RCC 7860 (cell line): ENCODE results near the gene SORD.
"Not testable (repeated sequence)": the region's sequence is repeated elsewhere in the genome, so short reads cannot be mapped to it uniquely, and the experiment has no call there.

Experiments
- DNase-seq: peaks from one replicate; pipeline ENCODE4 v3.0.0-alpha.2; 2015; ENCODE audit warnings: low spot score
- FAIRE-seq: peaks from 2 replicates; lab custom pipeline; 2012; peaks lifted over from hg19 to GRCh38; lab: Jason Lieb, UNC

Gene SORD

GRCh38 chr15:45023659-45024225 is 747 bp downstream of the SORD start:
- FAIRE-seq (no peak), DNase-seq (peak; percentile 30)

- FAIRE-seq = not testable (repeated sequence)
Observed at GRCh38 chr15:45024649-45025048, 1.7 kb downstream of the SORD start.

GRCh38 chr15:45025627-45026026 is 2.6 kb downstream of the SORD start:
- not testable (repeated sequence) for DNase-seq

More at GRCh38 chr15:45024649-45025048, 1.7 kb downstream of the SORD start:
- not testable (repeated sequence) for DNase-seq

GRCh38 chr15:45026651-45027190 is 3.7 kb downstream of the SORD start:
- no peak for DNase-seq
- FAIRE-seq = no peak

More at GRCh38 chr15:45025627-45026026, 2.6 kb downstream of the SORD start:
- FAIRE-seq = not testable (repeated sequence)

GRCh38 chr15:45027220-45027619 is 4.2 kb downstream of the SORD start:
- FAIRE-seq (no peak), DNase-seq (no peak)

- DNase-seq (no peak), FAIRE-seq (no peak)
Observed at GRCh38 chr15:45030743-45031142, 7.7 kb downstream of the SORD start.

GRCh38 chr15:45031522-45032028 is 8.6 kb downstream of the SORD start:
- DNase-seq, FAIRE-seq: not testable (repeated sequence)

- DNase-seq, FAIRE-seq: not testable (repeated sequence)
Observed at GRCh38 chr15:45032501-45032900, 9.5 kb downstream of the SORD start.

GRCh38 chr15:45034087-45034486 is 11.1 kb downstream of the SORD start:
- not testable (repeated sequence) for FAIRE-seq, DNase-seq

GRCh38 chr15:45034600-45035375 is 11.8 kb downstream of the SORD start:
- FAIRE-seq, DNase-seq: not testable (repeated sequence)

- FAIRE-seq = not testable (repeated sequence)
- DNase-seq = peak; percentile 24
Observed at GRCh38 chr15:45036812-45037781, 14.1 kb downstream of the SORD start.

GRCh38 chr15:45037936-45038335 is 14.9 kb downstream of the SORD start:
- no peak for FAIRE-seq
- DNase-seq = no peak

GRCh38 chr15:45040396-45040795 is 17.4 kb downstream of the SORD start:
- not testable (repeated sequence) for FAIRE-seq

GRCh38 chr15:45041538-45041937 is 18.5 kb downstream of the SORD start:
- not testable (repeated sequence) for FAIRE-seq, DNase-seq

More at GRCh38 chr15:45040396-45040795, 17.4 kb downstream of the SORD start:
- not testable (repeated sequence) for DNase-seq

GRCh38 chr15:45042859-45043258 is 19.9 kb downstream of the SORD start:
- not testable (repeated sequence) for FAIRE-seq

GRCh38 chr15:45044270-45044669 is 21.3 kb downstream of the SORD start:
- not testable (repeated sequence) for DNase-seq, FAIRE-seq

More at GRCh38 chr15:45042859-45043258, 19.9 kb downstream of the SORD start:
- not testable (repeated sequence) for DNase-seq

- DNase-seq, FAIRE-seq: not testable (repeated sequence)
Observed at GRCh38 chr15:45048449-45048793, 25.4 kb downstream of the SORD start.

- DNase-seq (no peak), FAIRE-seq (no peak)
Observed at GRCh38 chr15:45048794-45049631, 26.0 kb downstream of the SORD start.

GRCh38 chr15:45050587-45050986 is 27.6 kb downstream of the SORD start:
- FAIRE-seq (no peak), DNase-seq (no peak)
